AG04449 (cell line): ENCODE data around the gene SDCCAG8.

Experiments used
- CTCF ChIA-PET: fragments of 350-600 bp; formaldehyde crosslinking; extraction: SDS; loops from one replicate; lab custom pipeline; 2021; ENCODE audit warnings: antibody characterized with exemption; lab: Yijun Ruan, JAX
- POLR2A ChIA-PET: fragments of 400-600, 350-600 bp; formaldehyde crosslinking; extraction: SDS; loops from one replicate; lab custom pipeline; 2020; ENCODE audit warnings: antibody characterized with exemption, inconsistent platforms; lab: Yijun Ruan, JAX
- DNase-seq: peaks from one replicate; pipeline ENCODE4 v3.0.0-alpha.2; 2010; ENCODE audit warnings: low read depth, low spot score
- H3K4me3 ChIP-seq: 2 replicates; pipeline ENCODE4 v1.5.1; 2011; ENCODE audit warnings: low read depth, mild to moderate bottlenecking, control low read depth, low read length
- TF ChIP-seq, protein P1 (sequence below): IDR thresholded peaks from one replicate; pipeline ENCODE4 v1.5.1; 2011; ENCODE audit warnings: mild to moderate bottlenecking, moderate library complexity, low read length, control low read depth, inconsistent platforms; ENCODE audit not compliant: insufficient read depth; ENCODE audit errors: missing control alignments

SDCCAG8 gene

DNA sequence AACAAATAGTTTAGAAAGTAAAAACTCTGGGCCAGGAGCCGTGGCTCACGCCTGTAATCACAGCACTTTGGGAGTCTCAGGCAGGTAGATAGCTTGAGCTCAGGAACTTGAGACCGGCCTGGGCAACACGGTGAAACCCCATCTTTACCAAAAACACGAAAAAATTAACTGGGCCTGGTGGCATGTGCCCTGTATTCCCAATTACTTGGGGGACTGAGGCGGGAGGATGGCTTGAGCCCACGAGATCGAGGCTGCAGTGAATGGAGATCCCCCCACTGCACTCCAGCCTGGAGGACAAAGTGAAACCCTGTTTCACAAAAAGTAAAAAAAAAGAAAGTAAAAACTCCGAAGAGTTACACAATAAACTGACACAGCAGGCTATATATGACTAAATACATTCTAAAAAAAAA lies 11.4 kb upstream of the SDCCAG8 start:
- no peak overlapping the region for H3K4me3 ChIP-seq
- POLR2A ChIA-PET, result no interaction called here
- CTCF ChIA-PET, result no interaction called here
- no peak for DNase-seq
- TF ChIP-seq, protein P1, sequence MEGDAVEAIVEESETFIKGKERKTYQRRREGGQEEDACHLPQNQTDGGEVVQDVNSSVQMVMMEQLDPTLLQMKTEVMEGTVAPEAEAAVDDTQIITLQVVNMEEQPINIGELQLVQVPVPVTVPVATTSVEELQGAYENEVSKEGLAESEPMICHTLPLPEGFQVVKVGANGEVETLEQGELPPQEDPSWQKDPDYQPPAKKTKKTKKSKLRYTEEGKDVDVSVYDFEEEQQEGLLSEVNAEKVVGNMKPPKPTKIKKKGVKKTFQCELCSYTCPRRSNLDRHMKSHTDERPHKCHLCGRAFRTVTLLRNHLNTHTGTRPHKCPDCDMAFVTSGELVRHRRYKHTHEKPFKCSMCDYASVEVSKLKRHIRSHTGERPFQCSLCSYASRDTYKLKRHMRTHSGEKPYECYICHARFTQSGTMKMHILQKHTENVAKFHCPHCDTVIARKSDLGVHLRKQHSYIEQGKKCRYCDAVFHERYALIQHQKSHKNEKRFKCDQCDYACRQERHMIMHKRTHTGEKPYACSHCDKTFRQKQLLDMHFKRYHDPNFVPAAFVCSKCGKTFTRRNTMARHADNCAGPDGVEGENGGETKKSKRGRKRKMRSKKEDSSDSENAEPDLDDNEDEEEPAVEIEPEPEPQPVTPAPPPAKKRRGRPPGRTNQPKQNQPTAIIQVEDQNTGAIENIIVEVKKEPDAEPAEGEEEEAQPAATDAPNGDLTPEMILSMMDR, result no peak

DNA sequence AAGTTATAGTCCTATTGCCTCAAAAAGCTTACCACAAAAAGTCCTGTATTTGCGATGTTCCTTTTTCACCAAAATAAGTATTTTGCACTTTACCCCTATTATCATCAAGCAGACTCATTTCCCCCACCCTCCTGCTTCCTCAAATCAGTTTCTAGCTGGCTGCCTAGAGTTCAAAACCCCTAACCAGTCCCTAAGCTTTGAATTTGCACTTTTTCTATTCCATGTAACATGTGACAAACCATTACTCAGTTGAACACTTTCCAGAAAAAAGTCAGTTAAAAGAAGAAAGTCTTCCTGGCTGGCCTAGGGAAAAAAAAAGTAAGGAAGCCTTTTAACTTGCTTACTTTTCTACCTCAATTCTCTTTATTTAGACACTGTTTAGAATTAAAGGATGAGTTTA lies 8.9 kb upstream of the SDCCAG8 start:
- POLR2A ChIA-PET, result no interaction called here
- TF ChIP-seq, protein P1, result no peak
- no peak for DNase-seq
- H3K4me3 ChIP-seq, result no peak overlapping the region
- CTCF ChIA-PET, result interaction anchor here (0.7 to 1.1 kb wide), 2 partner anchors 9 to 10 kb away, joined by 3 to 4 read pairs; partner anchors contain the start of gene SDCCAG8

DNA sequence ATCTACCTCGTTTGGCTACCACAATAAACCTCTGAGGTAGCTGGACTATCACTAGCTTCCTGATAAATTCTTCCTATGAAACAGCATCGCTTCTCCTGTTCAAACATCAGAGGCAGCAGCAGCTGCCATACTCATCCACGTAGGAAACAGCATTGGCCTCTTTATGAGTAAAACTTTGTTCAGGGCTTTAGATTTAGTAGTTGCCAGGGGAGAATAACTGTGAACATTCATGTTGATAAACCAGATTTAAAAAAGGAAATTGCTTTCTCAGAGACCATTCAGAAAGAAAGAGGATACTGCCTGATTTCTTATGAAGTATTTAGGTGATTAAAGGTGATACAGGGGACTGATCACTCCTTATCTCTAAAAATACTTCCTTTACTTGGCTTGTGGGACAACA lies 7.9 kb upstream of the SDCCAG8 start:
- DNase-seq, result no peak
- TF ChIP-seq, protein P1, result no peak
- no peak overlapping the region for H3K4me3 ChIP-seq
- POLR2A ChIA-PET, result interaction anchor here (0.6 kb wide), 1 partner anchor 73 kb away, joined by 3 read pairs; no protein-coding TSS in a partner anchor
- CTCF ChIA-PET, result no interaction called here

DNA sequence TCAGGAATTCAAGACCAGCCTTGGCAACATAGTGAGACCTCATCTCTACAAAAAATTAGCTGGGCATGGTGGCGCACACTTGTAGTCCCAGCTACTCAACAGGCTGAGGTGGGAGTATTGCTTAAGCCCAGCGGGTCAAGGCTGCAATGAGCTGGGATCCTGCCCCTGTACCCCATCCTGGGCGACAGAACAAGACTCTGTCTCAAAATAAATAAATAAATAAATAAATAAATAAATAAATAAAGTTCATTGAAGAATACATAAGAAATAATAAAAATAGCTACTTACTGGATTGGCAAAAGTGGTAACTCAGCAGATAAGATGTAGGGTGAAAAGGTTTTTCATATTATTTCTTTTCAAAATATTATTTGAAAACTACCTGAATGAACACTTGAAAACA lies 6.6 kb upstream of the SDCCAG8 start:
- DNase-seq, result no peak
- ChIA-PET POLR2A (no interaction called here), CTCF (interaction anchor here (1.7 kb wide), 1 partner anchor 15 kb away, joined by 3 read pairs; no protein-coding TSS in a partner anchor)
- no peak overlapping the region for H3K4me3 ChIP-seq
- TF ChIP-seq, protein P1, result no peak

DNA sequence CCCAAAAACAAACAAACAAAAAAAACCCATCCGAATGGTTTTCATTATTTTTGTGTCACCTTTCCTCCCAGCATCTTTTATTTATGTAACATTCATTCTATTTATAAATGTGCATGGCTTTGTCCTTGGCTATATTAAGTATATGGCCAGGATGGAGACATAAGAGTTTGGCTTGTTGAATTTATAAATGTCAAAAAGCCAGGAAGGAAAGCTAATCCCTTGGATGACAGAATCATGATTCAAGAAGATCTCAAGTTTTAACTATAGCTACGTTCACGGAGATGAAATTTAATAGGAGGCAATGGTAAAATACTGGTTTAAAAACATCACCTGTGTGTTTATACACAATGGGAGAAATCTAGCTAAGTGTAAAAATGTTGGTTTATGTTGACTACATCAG lies 5.7 kb upstream of the SDCCAG8 start:
- DNase-seq, result no peak
- CTCF ChIA-PET, result interaction anchor here (0.7 to 1.7 kb wide), 2 partner anchors 16 to 31 kb away, joined by 3 to 4 read pairs; no protein-coding TSS in a partner anchor
- no peak overlapping the region for H3K4me3 ChIP-seq
- TF ChIP-seq, protein P1, result no peak
- POLR2A ChIA-PET, result interaction anchor here (1.0 kb wide), 1 partner anchor 16 kb away, joined by 3 read pairs; no protein-coding TSS in a partner anchor

DNA sequence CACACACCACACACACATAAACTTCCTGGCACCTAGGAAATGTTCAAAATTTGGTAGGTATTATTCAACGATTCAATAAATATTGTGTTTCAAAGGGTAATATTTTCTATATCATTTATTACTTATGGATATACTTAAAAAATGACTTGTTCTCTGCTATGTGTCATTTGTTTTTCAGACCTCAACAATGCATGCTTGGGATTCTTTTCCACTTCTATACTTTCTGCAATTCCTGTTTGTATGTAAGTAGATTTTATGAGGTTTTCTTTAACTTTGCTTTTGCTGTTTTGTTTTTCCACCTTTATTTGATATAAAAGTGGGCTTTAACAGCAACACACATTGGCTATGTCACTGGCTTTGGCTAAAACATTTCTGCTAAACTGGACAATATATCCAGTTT lies 4.3 kb upstream of the SDCCAG8 start:
- ChIA-PET POLR2A (no interaction called here), CTCF (no interaction called here)
- TF ChIP-seq, protein P1, result no peak
- H3K4me3 ChIP-seq, result no peak overlapping the region
- no peak for DNase-seq
